H1 (cell line): ENCODE results near the gene BEST2. TPM values are rescaled to one million over a fixed set of nuclear protein-coding genes. Genes with fewer than 3 reads are reported as not detected.
A peak's percentile ranks its signal among the peaks of the same experiment; 100 is the strongest.

Source experiments
- CTCF ChIA-PET: fragments of 300-600 bp; sonication (Branson Sonifier 250); formaldehyde crosslinking; loops from one replicate; lab custom pipeline; 2021; ENCODE audit not compliant: partially characterized antibody; lab: Charles Lee
- POLR2A ChIA-PET: fragments of 300-600 bp; sonication (Branson Sonifier 250); formaldehyde crosslinking; loops from one replicate; lab custom pipeline; 2021; ENCODE audit warnings: inconsistent platforms; ENCODE audit not compliant: partially characterized antibody; lab: Charles Lee
- DNase-seq, 2 experiments: peaks; one replicate each; pipeline versions ENCODE4 v3.0.0 to v3.0.0-alpha.2; 2010 to 2022; ENCODE audit warnings: low spot score in 2 of 2, low read depth in 1 of 2, mixed read lengths in 1 of 2
- FAIRE-seq: peaks from 2 replicates; lab custom pipeline; 2011; peaks lifted over from hg19 to GRCh38; lab: Jason Lieb, UNC
- H2AFZ ChIP-seq: 2 replicates; pipeline ENCODE4 v1.8.1; 2012; ENCODE audit warnings: low read length, inconsistent platforms
- H2AK5ac ChIP-seq: 2 replicates; pipeline ENCODE4 v1.6.1; 2013; ENCODE audit warnings: low read depth, low read length
- H2BK120ac ChIP-seq: replicated peaks from 2 replicates; pipeline ENCODE3; 2013; ENCODE audit warnings: low read depth, low read length, inconsistent platforms
- H2BK12ac ChIP-seq: 2 replicates; pipeline ENCODE4 v1.6.1; 2013; ENCODE audit warnings: low read depth, low read length
- H2BK15ac ChIP-seq: 2 replicates; pipeline ENCODE4 v1.6.1; 2013; ENCODE audit warnings: low read length
- H2BK20ac ChIP-seq: 2 replicates; pipeline ENCODE4 v1.6.1; 2013; ENCODE audit warnings: low read length
- H2BK5ac ChIP-seq: 2 replicates; pipeline ENCODE4 v1.6.1; 2013; ENCODE audit warnings: low read depth, low read length
- H3K14ac ChIP-seq: 2 replicates; pipeline ENCODE4 v1.6.1; 2013; ENCODE audit warnings: inconsistent platforms; ENCODE audit not compliant: insufficient read length
- H3K18ac ChIP-seq: 2 replicates; pipeline ENCODE4 v1.6.1; 2013; ENCODE audit warnings: low read length; ENCODE audit errors: extremely low read depth
- H3K23ac ChIP-seq: 2 replicates; pipeline ENCODE4 v1.6.1; 2013; ENCODE audit warnings: inconsistent platforms; ENCODE audit not compliant: insufficient read length
- H3K23me2 ChIP-seq: 2 replicates; pipeline ENCODE4 v1.6.1; 2013; ENCODE audit warnings: low read depth, low read length
- H3K27ac ChIP-seq: 2 replicates; pipeline ENCODE4 v1.6.1; 2011; ENCODE audit warnings: low read depth, low read length, inconsistent platforms
- H3K27me3 ChIP-seq, 4 experiments: replicated peaks in 1 of 4; 1 replicate in 1 of 4; 2 replicates in 3 of 4; pipeline versions ENCODE4 v1.6.1 to v1.8.1; 2011 to 2013; ENCODE audit warnings: low read length in 3 of 4, mild to moderate bottlenecking in 3 of 4, inconsistent platforms in 2 of 4, mixed read lengths in 2 of 4, moderate library complexity in 1 of 4; ENCODE audit not compliant: control insufficient read depth in 3 of 4, insufficient read depth in 3 of 4; ENCODE audit errors: extremely low read depth in 1 of 4
- H3K36me3 ChIP-seq, 4 experiments: 2 replicates each; pipeline versions ENCODE4 v1.6.1 to v1.8.1; 2011 to 2013; ENCODE audit warnings: mild to moderate bottlenecking in 4 of 4, low read length in 3 of 4, moderate library complexity in 2 of 4, control low read depth in 1 of 4, inconsistent platforms in 1 of 4; ENCODE audit not compliant: insufficient read depth in 4 of 4, control insufficient read depth in 2 of 4
- H3K4ac ChIP-seq: replicated peaks from 2 replicates; pipeline ENCODE3; 2013; ENCODE audit warnings: low read length, low read depth, mixed read lengths, inconsistent platforms; ENCODE audit not compliant: insufficient read length
- H3K4me1 ChIP-seq, 4 experiments: replicated peaks in 1 of 4; 1 replicate in 1 of 4; 2 replicates in 3 of 4; pipeline versions ENCODE4 v1.6.1 to v1.8.1; 2011 to 2013; ENCODE audit warnings: low read length in 3 of 4, inconsistent platforms in 2 of 4, mixed read lengths in 1 of 4; ENCODE audit not compliant: insufficient read depth in 4 of 4, control insufficient read depth in 3 of 4
- H3K4me2 ChIP-seq, 2 experiments: 2 replicates each; pipeline versions ENCODE4 v1.6.1 to v1.8.1; 2011 to 2013; ENCODE audit warnings: low read depth in 2 of 2, low read length in 2 of 2, control low read depth in 1 of 2, inconsistent platforms in 1 of 2, mild to moderate bottlenecking in 1 of 2; ENCODE audit not compliant: insufficient read depth in 1 of 2
- H3K4me3 ChIP-seq, 4 experiments: fragments of 200-600, 300-600 bp in 1 of 4; sonication (generic), shearing (Covaris generic), sonication (Bioruptor Twin) in 1 of 4; 2 replicates each; pipeline versions ENCODE4 v1.5.1 to v1.8.1; 2011 to 2016; ENCODE audit warnings: low read length in 4 of 4, low read depth in 3 of 4, control low read depth in 2 of 4, inconsistent platforms in 2 of 4, mild to moderate bottlenecking in 2 of 4, mixed read lengths in 1 of 4, moderate library complexity in 1 of 4; ENCODE audit not compliant: insufficient read depth in 2 of 4; ENCODE audit errors: extremely low read depth in 1 of 4
- H3K56ac ChIP-seq: replicated peaks from 2 replicates; pipeline ENCODE3; 2013; ENCODE audit warnings: low read depth, mild to moderate bottlenecking, mixed read lengths, low read length, inconsistent platforms; ENCODE audit not compliant: insufficient read length
- H3K79me1 ChIP-seq: 2 replicates; pipeline ENCODE4 v1.6.1; 2013; ENCODE audit warnings: low read depth, low read length, control low read depth
- H3K79me2 ChIP-seq, 2 experiments: 2 replicates each; pipeline versions ENCODE4 v1.6.1 to v1.8.1; 2012 to 2013; ENCODE audit warnings: low read length in 2 of 2, mild to moderate bottlenecking in 2 of 2, inconsistent platforms in 1 of 2; ENCODE audit not compliant: insufficient read depth in 2 of 2, control insufficient read depth in 1 of 2
- H3K9ac ChIP-seq, 4 experiments: replicated peaks in 1 of 4; 1 replicate in 1 of 4; 2 replicates in 3 of 4; pipeline versions ENCODE4 v1.6.1 to v1.8.1; 2011 to 2013; ENCODE audit warnings: low read depth in 3 of 4, low read length in 3 of 4, control low read depth in 2 of 4, mild to moderate bottlenecking in 2 of 4, moderate library complexity in 2 of 4, inconsistent platforms in 1 of 4; ENCODE audit errors: extremely low read depth in 1 of 4
- H3K9me3 ChIP-seq, 2 experiments: 2 replicates each; pipeline versions ENCODE4 v1.6.1 to v1.8.1; 2012 to 2013; ENCODE audit warnings: mild to moderate bottlenecking in 2 of 2, moderate library complexity in 2 of 2, control low read depth in 1 of 2, inconsistent platforms in 1 of 2, low read depth in 1 of 2, low read length in 1 of 2, mixed read lengths in 1 of 2; ENCODE audit not compliant: insufficient read depth in 2 of 2
- H4K20me1 ChIP-seq, 2 experiments: replicated peaks in 1 of 2; 2 replicates each; pipeline versions ENCODE3 to v1.8.1; 2011 to 2013; ENCODE audit warnings: inconsistent platforms in 2 of 2, low read length in 2 of 2, mild to moderate bottlenecking in 1 of 2; ENCODE audit not compliant: insufficient read depth in 2 of 2, control insufficient read depth in 1 of 2
- H4K5ac ChIP-seq: 2 replicates; pipeline ENCODE4 v1.6.1; 2013; ENCODE audit warnings: low read length, low read depth, mixed read lengths, inconsistent platforms; ENCODE audit not compliant: insufficient read length
- H4K8ac ChIP-seq: 2 replicates; pipeline ENCODE4 v1.8.0; 2013; ENCODE audit warnings: mild to moderate bottlenecking, moderate library complexity, low read length, inconsistent platforms; ENCODE audit not compliant: insufficient read depth; ENCODE audit errors: extremely low read depth
- H4K91ac ChIP-seq: replicated peaks from 2 replicates; pipeline ENCODE3; 2013; ENCODE audit warnings: low read length, mixed read lengths, inconsistent platforms; ENCODE audit not compliant: insufficient read length
- CHD1 ChIP-seq: IDR thresholded peaks from 2 replicates; pipeline ENCODE4 v1.6.1; 2012; ENCODE audit warnings: low read depth, low read length, improper control_type of control experiment
- CTBP2 ChIP-seq: IDR thresholded peaks from 2 replicates; pipeline ENCODE4 v1.7.0; 2011; ENCODE audit warnings: borderline replicate concordance, mild to moderate bottlenecking, moderate library complexity, mixed read lengths, low read length; ENCODE audit not compliant: insufficient read depth, insufficient read length
- HDAC2 ChIP-seq, 2 experiments: fragments of 300-600 bp in 1 of 2; sonication (generic) in 1 of 2; IDR thresholded peaks; 2 replicates each; pipeline ENCODE4 v1.6.1; 2011 to 2012; ENCODE audit warnings: low read depth in 2 of 2, low read length in 2 of 2, mild to moderate bottlenecking in 2 of 2, moderate library complexity in 2 of 2, borderline replicate concordance in 1 of 2, inconsistent platforms in 1 of 2
- JUND ChIP-seq: IDR thresholded peaks from 2 replicates; pipeline ENCODE4 v1.6.1; 2011; ENCODE audit warnings: mild to moderate bottlenecking, improper control_type of control experiment, low read length
- SAP30 ChIP-seq: fragments of 300-600 bp; sonication (generic); IDR thresholded peaks from 2 replicates; pipeline ENCODE4 v1.7.1; 2012; ENCODE audit warnings: low read length, moderate library complexity, mild to moderate bottlenecking, inconsistent platforms; ENCODE audit not compliant: insufficient read depth, insufficient replicate concordance
- SP2 ChIP-seq: IDR thresholded peaks from 2 replicates; pipeline ENCODE4 v1.6.1; 2012; ENCODE audit warnings: mild to moderate bottlenecking, low read length, inconsistent platforms
- TAF1 ChIP-seq: IDR thresholded peaks from 2 replicates; pipeline ENCODE4 v1.6.1; 2011; ENCODE audit warnings: mild to moderate bottlenecking, low read depth, low read length
- YY1 ChIP-seq: IDR thresholded peaks from 2 replicates; pipeline ENCODE4 v1.6.1; 2011; ENCODE audit warnings: low read depth, mild to moderate bottlenecking, low read length
- WGBS, 2 experiments: shearing (Covaris generic) in 1 of 2; methylation state at CpG; one replicate each; pipeline versions ENCODE4 v1.1.6 to v1.1.7; 2013 to 2015; ENCODE audit warnings: low lambda C conversion rate in 2 of 2, mixed read lengths in 2 of 2, inconsistent platforms in 1 of 2, low coverage in 1 of 2, missing lambda C conversion rate in 1 of 2; ENCODE audit not compliant: insufficient replicate concordance in 2 of 2, insufficient coverage in 1 of 2, insufficient read length in 1 of 2; ENCODE audit errors: extremely low coverage in 1 of 2, missing lambda C conversion rate in 1 of 2; 5-methylcytosine and 5-hydroxymethylcytosine counted together
- polyA plus RNA-seq, 7 experiments: library from polyadenylated mRNA; depleted of rRNA in 3 of 7; stranded (reverse) in 5 of 7; unstranded in 2 of 7; fragments of >200 nt in 5 of 7; fragments of 200-250 nt in 2 of 7; gene quantifications; 1 replicate in 5 of 7; 2 replicates in 1 of 7; 4 replicates in 1 of 7; pipeline versions ENCODE4 v1.2.1 to v1.2.3, GENCODE V29; 2011 to 2013; ENCODE audit warnings: missing spikeins in 2 of 7, mixed read lengths in 2 of 7
- total RNA-seq: library from RNA; stranded (reverse); fragmentation: NEBNext Ultra II Directional; extraction: Animal tissue kit (Norgen Biotek cat#: 25700); gene quantifications from 2 replicates; pipeline ENCODE4 v1.2.1, GENCODE V29; 2021
- TF ChIP-seq, protein P1 (sequence below): IDR thresholded peaks from 2 replicates; pipeline ENCODE4 v1.6.1; 2012; ENCODE audit warnings: inconsistent platforms

The BEST2 gene
- total and polyA plus RNA-seq, 2 of the 8 experiments (the other 6 are each of a cell fraction or from before 2014, with no cell fraction given): 4.6 to 7.3 TPM

DNA sequence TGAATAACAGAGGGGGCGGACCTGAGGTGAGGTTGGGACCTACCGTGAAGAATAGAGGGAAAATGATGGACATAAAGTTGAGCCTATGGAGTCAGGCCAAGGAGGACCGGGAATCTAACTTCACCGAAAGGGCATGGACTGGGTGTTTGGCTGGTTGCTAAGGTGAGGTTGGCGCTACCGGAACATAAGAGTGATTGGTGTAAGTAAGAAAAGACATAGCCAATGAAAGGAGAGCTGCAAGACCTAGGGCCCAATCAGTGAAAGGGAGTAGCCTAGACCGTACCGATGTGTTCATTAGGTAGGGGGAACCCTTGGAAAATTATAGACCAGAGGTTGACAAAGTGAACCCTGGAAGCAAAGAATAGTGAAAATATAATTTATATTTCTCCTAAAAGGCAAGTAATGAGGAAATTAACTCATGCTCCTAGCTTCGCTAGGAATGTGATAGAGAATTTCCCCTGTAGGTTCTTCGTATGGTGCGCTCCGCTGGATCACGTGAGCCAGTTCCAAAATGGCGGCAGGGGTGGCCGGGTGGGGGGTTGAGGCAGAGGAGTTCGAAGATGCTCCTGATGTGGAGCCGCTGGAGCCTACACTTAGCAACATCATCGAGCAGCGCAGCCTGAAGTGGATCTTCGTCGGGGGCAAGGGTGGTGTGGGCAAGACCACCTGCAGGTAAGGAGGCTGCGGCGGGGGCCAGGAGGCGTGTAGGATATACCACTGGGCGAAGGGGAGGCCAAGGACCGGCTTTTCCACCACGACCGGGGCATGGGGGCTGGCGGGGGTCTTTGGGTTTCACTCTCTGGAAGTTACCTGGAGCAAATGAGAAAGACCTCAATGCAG lies 14.4 kb upstream of the BEST2 start, which contains the start of gene GET3:
Gene GET3 (plus strand): TSS at position 503 of the 840 bp plus-strand sequence. CDS start 9 bp downstream, at position 512.
- H4K8ac ChIP-seq: peak within 1 kb of the TSS; percentile 99; the same call in 1 of the 2 replicates
- peak within 1 kb of the TSS; percentile 100 for H2AFZ ChIP-seq
- ChIA-PET CTCF (interaction anchor here (0.8 to 10.5 kb wide), 5 partner anchors 15 to 59 kb away, joined by 3 to 87 read pairs (median 4); no protein-coding TSS in a partner anchor), POLR2A (interaction anchor here (0.7 to 14.0 kb wide), 26 partner anchors 8 to 209 kb away, joined by 3 to 258 read pairs (median 4); partner anchors contain the start of genes BEST2, JUNB, RAD23A and TNPO2)
- no peak within 1 kb of the TSS for H3K4ac ChIP-seq
- H3K9ac ChIP-seq: peak within 1 kb of the TSS; percentile 65 to 96 (median 90)
- no peaks in the 10 kb centered on the region for H3K27me3 ChIP-seq
- peak within 1 kb of the TSS; percentile 86 to 96 for H3K4me2 ChIP-seq
- FAIRE-seq (peak; percentile 100), DNase-seq (peak; percentile 87 to 97)
- no peak within 1 kb of the TSS for H3K23ac ChIP-seq
- H3K4me3 ChIP-seq: peak within 1 kb of the TSS; percentile 65 to 91 (median 83)
- peak within 1 kb of the TSS; percentile 31 for H4K5ac ChIP-seq
- no peak within 1 kb of the TSS for H4K91ac ChIP-seq
- H3K4me1 ChIP-seq: peaks cover 3 to 13% (median 7%) of the 10 kb centered on the region in 4 experiments
- H4K20me1 ChIP-seq: peaks cover 7 to 10% of the 10 kb centered on the region in 2 experiments
- no peak within 1 kb of the TSS for H3K18ac ChIP-seq
- no peak within 1 kb of the TSS for H2BK15ac ChIP-seq
- H3K79me2 ChIP-seq: peaks cover 19 to 37% of the 10 kb centered on the region in 2 experiments
- peak within 1 kb of the TSS; percentile 31 for H2BK120ac ChIP-seq
- peaks cover 0 to 5% (median 3%) of the 10 kb centered on the region in 4 experiments; a peak in 2 of 8 replicates for H3K36me3 ChIP-seq
- H2AK5ac ChIP-seq: 0 out of 2 replicates have a peak within 1 kb of the TSS, but pooled peaks have one; percentile 9
- H3K27ac ChIP-seq: peak within 1 kb of the TSS; percentile 98
- no peak within 1 kb of the TSS for H2BK20ac ChIP-seq
- peak within 1 kb of the TSS; percentile 76 for H2BK5ac ChIP-seq
- 1% methylated on average over 29 of the region's 29 CpGs; no CpG with 5 or more reads in 1 of the 2 experiments for WGBS, 2 experiments
- no peak within 1 kb of the TSS for H2BK12ac ChIP-seq
- peaks cover 4% of the 10 kb centered on the region for H3K79me1 ChIP-seq
- H3K23me2 ChIP-seq: peaks cover 13% of the 10 kb centered on the region
- H3K56ac ChIP-seq: peak within 1 kb of the TSS; percentile 36
- no peak within 1 kb of the TSS for H3K14ac ChIP-seq
- H3K9me3 ChIP-seq: no peaks in the 10 kb centered on the region
- peak; percentile 79 for TF ChIP-seq SAP30
- TF ChIP-seq SP2: peak; percentile 71
- peak; percentile 98 for TF ChIP-seq CHD1
- TF ChIP-seq CTBP2: no peak
- peak; percentile 97 for TF ChIP-seq TAF1
- peak in 1 of 2 experiments; percentile 99; a peak in 2 of 4 replicates for TF ChIP-seq HDAC2 (IDR thresholded peaks at IDR 0.05; ENCODE audit: borderline replicate concordance in 1 of 2, low read depth in 2 of 2, low read length in 2 of 2)
- peak; percentile 99 for TF ChIP-seq YY1
- peak; percentile 97 for TF ChIP-seq JUND
- TF ChIP-seq, protein P1, sequence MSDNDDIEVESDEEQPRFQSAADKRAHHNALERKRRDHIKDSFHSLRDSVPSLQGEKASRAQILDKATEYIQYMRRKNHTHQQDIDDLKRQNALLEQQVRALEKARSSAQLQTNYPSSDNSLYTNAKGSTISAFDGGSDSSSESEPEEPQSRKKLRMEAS: no peak
